ENCODE measurements around the gene GRIA3. TPM values are rescaled to one million over a fixed set of nuclear protein-coding genes. Genes with fewer than 3 reads are reported as not detected.

The GRIA3 gene
- total and polyA plus RNA-seq, 2 donors (not counting 1 experiment from before 2014, with no cell fraction given) = 0.52 to 2.3 TPM

DNA sequence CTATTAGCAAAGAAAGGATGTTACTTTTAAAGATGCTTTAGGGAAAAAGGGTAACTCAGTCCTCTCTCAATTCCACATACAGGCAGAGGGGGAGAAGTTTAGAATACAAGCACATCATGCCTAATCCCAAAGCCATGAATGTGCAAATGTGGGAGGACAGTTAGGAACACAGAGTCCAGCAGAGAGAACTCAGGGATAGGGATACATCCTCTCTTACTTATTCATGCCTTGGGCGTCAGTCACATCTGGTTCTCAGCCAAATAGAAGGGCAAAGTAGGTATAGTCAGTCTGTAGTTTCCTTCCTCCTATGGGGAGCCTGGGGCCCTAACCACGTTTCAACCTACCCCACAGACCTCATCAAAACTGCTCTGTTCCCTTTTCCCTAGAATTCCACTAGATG is 87.8 kb downstream of the GRIA3 start:
- Histone ChIP-seq H2AFZ (ENCODE audit: low read length) (no peak overlapping the region), H3K4me3 (replicated peaks in 1 of 4; ENCODE audit: control extremely low read depth in 1 of 4, insufficient read depth in 1 of 4, low read depth in 3 of 4, low read length in 4 of 4) (no peak overlapping the region), H3K79me2 (ENCODE audit: control insufficient read depth, insufficient read depth, low read length) (no peaks in the 10 kb centered on the region), H3K4me1 (ENCODE audit: control insufficient read depth, extremely low read depth, insufficient read depth, low read length) (no peaks in the 10 kb centered on the region), H4K20me1 (ENCODE audit: control insufficient read depth, extremely low read depth, insufficient read depth, low read length) (no peaks in the 10 kb centered on the region), H3K9me3 (ENCODE audit: control insufficient read depth, insufficient read depth, low read depth, low read length) (no peaks in the 10 kb centered on the region), H3K27ac (ENCODE audit: insufficient read depth, low read length) (no peak overlapping the region), H3K36me3 (ENCODE audit: control insufficient read depth, insufficient read depth, low read length) (no peaks in the 10 kb centered on the region), H3K9ac (ENCODE audit: insufficient read depth, low read length) (no peak overlapping the region), H3K4me2 (ENCODE audit: extremely low read depth, insufficient read depth, low read length) (no peak overlapping the region), H3K27me3 (ENCODE audit: control insufficient read depth, insufficient read depth, low read length) (no peaks in the 10 kb centered on the region)
- TF ChIP-seq, protein P1, sequence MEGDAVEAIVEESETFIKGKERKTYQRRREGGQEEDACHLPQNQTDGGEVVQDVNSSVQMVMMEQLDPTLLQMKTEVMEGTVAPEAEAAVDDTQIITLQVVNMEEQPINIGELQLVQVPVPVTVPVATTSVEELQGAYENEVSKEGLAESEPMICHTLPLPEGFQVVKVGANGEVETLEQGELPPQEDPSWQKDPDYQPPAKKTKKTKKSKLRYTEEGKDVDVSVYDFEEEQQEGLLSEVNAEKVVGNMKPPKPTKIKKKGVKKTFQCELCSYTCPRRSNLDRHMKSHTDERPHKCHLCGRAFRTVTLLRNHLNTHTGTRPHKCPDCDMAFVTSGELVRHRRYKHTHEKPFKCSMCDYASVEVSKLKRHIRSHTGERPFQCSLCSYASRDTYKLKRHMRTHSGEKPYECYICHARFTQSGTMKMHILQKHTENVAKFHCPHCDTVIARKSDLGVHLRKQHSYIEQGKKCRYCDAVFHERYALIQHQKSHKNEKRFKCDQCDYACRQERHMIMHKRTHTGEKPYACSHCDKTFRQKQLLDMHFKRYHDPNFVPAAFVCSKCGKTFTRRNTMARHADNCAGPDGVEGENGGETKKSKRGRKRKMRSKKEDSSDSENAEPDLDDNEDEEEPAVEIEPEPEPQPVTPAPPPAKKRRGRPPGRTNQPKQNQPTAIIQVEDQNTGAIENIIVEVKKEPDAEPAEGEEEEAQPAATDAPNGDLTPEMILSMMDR (conservative IDR thresholded peaks at IDR 0.05 in 1 of 2, IDR thresholded peaks at IDR 0.05 in 1 of 2; ENCODE audit: low read depth in 1 of 2, low read length in 2 of 2) = no peak
- TF ChIP-seq EZH2 (IDR thresholded peaks at IDR 0.05; ENCODE audit: low read length, missing control alignments) = no peak
- DNase-seq (ENCODE audit: low read depth in 2 of 2) = no peak

DNA sequence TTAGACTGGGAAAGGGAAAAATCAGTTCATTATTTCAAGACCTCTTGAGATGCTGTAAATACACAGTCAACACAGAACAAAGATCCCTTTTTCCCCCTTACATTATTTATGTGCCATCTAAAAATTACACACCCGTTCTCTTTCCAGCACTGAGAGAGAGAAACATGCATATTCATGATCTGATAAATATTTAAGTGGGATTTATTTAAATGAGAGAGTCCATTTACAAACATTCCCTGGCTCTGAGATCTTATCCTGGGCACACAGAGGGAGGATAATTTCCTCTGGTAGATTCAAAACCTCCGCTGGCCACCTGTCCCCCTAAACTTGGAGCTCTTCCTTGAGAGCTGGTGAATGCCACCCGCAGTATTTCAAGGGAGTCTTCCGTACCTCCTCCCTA is 88.6 kb downstream of the GRIA3 start:
- H3K36me3 ChIP-seq (ENCODE audit: control insufficient read depth, insufficient read depth, low read length) = no peaks in the 10 kb centered on the region
- no peak for TF ChIP-seq EZH2 (IDR thresholded peaks at IDR 0.05; ENCODE audit: low read length, missing control alignments)
- TF ChIP-seq, protein P1 (conservative IDR thresholded peaks at IDR 0.05 in 1 of 2, IDR thresholded peaks at IDR 0.05 in 1 of 2; ENCODE audit: low read depth in 1 of 2, low read length in 2 of 2) = no peak
- H3K4me1 ChIP-seq (ENCODE audit: control insufficient read depth, extremely low read depth, insufficient read depth, low read length) = no peaks in the 10 kb centered on the region

GRCh38 chrX:123274796-123275195 is 90.7 kb downstream of the GRIA3 start:
- no peak overlapping the region for H3K4me2 ChIP-seq (ENCODE audit: extremely low read depth, insufficient read depth, low read length)
- no peaks in the 10 kb centered on the region for H3K36me3 ChIP-seq (ENCODE audit: control insufficient read depth, insufficient read depth, low read length)
- no peak overlapping the region for H3K4me3 ChIP-seq (replicated peaks in 1 of 4; ENCODE audit: control extremely low read depth in 1 of 4, insufficient read depth in 1 of 4, low read depth in 3 of 4, low read length in 4 of 4)
- H2AFZ ChIP-seq (ENCODE audit: low read length) = no peak overlapping the region
- TF ChIP-seq, protein P1 (conservative IDR thresholded peaks at IDR 0.05 in 1 of 2, IDR thresholded peaks at IDR 0.05 in 1 of 2; ENCODE audit: low read depth in 1 of 2, low read length in 2 of 2) = no peak
- no peak for TF ChIP-seq EZH2 (IDR thresholded peaks at IDR 0.05; ENCODE audit: low read length, missing control alignments)
- no peaks in the 10 kb centered on the region for H4K20me1 ChIP-seq (ENCODE audit: control insufficient read depth, extremely low read depth, insufficient read depth, low read length)
- H3K79me2 ChIP-seq (ENCODE audit: control insufficient read depth, insufficient read depth, low read length) = no peaks in the 10 kb centered on the region
- DNase-seq (ENCODE audit: low read depth in 2 of 2) = peak in 1 of 2 donors; percentile 60
- H3K4me1 ChIP-seq (ENCODE audit: control insufficient read depth, extremely low read depth, insufficient read depth, low read length) = no peaks in the 10 kb centered on the region
- no peaks in the 10 kb centered on the region for H3K9me3 ChIP-seq (ENCODE audit: control insufficient read depth, insufficient read depth, low read depth, low read length)
- H3K27me3 ChIP-seq (ENCODE audit: control insufficient read depth, insufficient read depth, low read length) = no peaks in the 10 kb centered on the region
- no peak overlapping the region for H3K9ac ChIP-seq (ENCODE audit: insufficient read depth, low read length)
- H3K27ac ChIP-seq (ENCODE audit: insufficient read depth, low read length) = no peak overlapping the region

More for the DNA sequence above, 88.6 kb downstream of the GRIA3 start:
- DNase-seq (ENCODE audit: low read depth in 2 of 2) = no peak
- Histone ChIP-seq H4K20me1 (ENCODE audit: control insufficient read depth, extremely low read depth, insufficient read depth, low read length) (no peaks in the 10 kb centered on the region), H3K9ac (ENCODE audit: insufficient read depth, low read length) (no peak overlapping the region), H3K4me2 (ENCODE audit: extremely low read depth, insufficient read depth, low read length) (no peak overlapping the region), H3K4me3 (replicated peaks in 1 of 4; ENCODE audit: control extremely low read depth in 1 of 4, insufficient read depth in 1 of 4, low read depth in 3 of 4, low read length in 4 of 4) (no peak overlapping the region), H3K27me3 (ENCODE audit: control insufficient read depth, insufficient read depth, low read length) (no peaks in the 10 kb centered on the region), H3K79me2 (ENCODE audit: control insufficient read depth, insufficient read depth, low read length) (no peaks in the 10 kb centered on the region), H3K27ac (ENCODE audit: insufficient read depth, low read length) (no peak overlapping the region), H3K9me3 (ENCODE audit: control insufficient read depth, insufficient read depth, low read depth, low read length) (no peaks in the 10 kb centered on the region), H2AFZ (ENCODE audit: low read length) (no peak overlapping the region)

All from fibroblast of lung (primary cell).